Midbrain (tissue), 1 donor: ENCODE results near the gene CENPM.

ENCODE experiments used
- DNase-seq: peaks from one replicate; lab custom pipeline; 2025; lab: John Stamatoyannopoulos, UW

CENPM gene

GRCh38 chr22:41900652-41901312, 46.2 kb downstream of the CENPM start:
- DNase-seq = no peak

GRCh38 chr22:41899992-41900651, 46.8 kb downstream of the CENPM start:
- DNase-seq = no peak

- no peak for DNase-seq
Measured at GRCh38 chr22:41899110-41899509, 47.8 kb downstream of the CENPM start.

GRCh38 chr22:41898645-41899044, 48.3 kb downstream of the CENPM start:
- DNase-seq = no peak

GRCh38 chr22:41893591-41894375, 53.2 kb downstream of the CENPM start:
- DNase-seq = no peak

- no peak for DNase-seq
Measured at GRCh38 chr22:41892721-41893120, 54.2 kb downstream of the CENPM start.

GRCh38 chr22:41891407-41891806, 55.5 kb downstream of the CENPM start:
- DNase-seq = no peak
